ENCODE data around the gene DTNBP1. TPM values are rescaled to one million over a fixed set of nuclear protein-coding genes. Genes with fewer than 3 reads are reported as not detected.

DTNBP1 gene
- polyA plus RNA-seq, 2 of the 4 experiments (the other 2 are of a cell fraction) = 8.4 to 8.7 TPM

- FAIRE-seq (no peak), DNase-seq (ENCODE audit: low read depth in 1 of 2, low spot score in 1 of 2) (no peak), ATAC-seq (no peak)
- Histone ChIP-seq H3K9me3 (no peaks in the 10 kb centered on the region), H3K4me3 (no peak overlapping the region), H3K4me1 (peaks cover 9% of the 10 kb centered on the region), H3K27ac (no peak overlapping the region), H3K4me2 (no peak overlapping the region)
- TF ChIP-seq FOSL2 (IDR thresholded peaks at IDR 0.05) (no peak), FOSL2 (CRISPR knock-in tag; IDR thresholded peaks at IDR 0.05) (peak; percentile 44; the same call in 1 of the 2 replicates), ZC3H11A (IDR thresholded peaks at IDR 0.05) (no peak)
- ChIA-PET CTCF (no interaction called here), POLR2A (no interaction called here)
- 73% methylated on average over 1 of the region's 1 CpG for WGBS (ENCODE audit: missing lambda C conversion rate)
Measured at GRCh38 chr6:15582499-15582898, 80.3 kb downstream of the DTNBP1 start.

GRCh38 chr6:15581751-15582150, 81.1 kb downstream of the DTNBP1 start:
- Histone ChIP-seq H3K4me3 (no peak overlapping the region), H3K27ac (no peak overlapping the region), H3K4me1 (peaks cover 10% of the 10 kb centered on the region), H3K9me3 (no peaks in the 10 kb centered on the region), H3K4me2 (no peak overlapping the region)
- DNase-seq (ENCODE audit: low read depth in 1 of 2, low spot score in 1 of 2) = no peak
- TF ChIP-seq CHD2 (IDR thresholded peaks at IDR 0.05; ENCODE audit: low read length, partially characterized antibody) (no peak), HEYL (CRISPR knock-in tag; IDR thresholded peaks at IDR 0.05) (no peak)
- WGBS (ENCODE audit: missing lambda C conversion rate) = 91% methylated on average over 4 of the region's 4 CpGs
- POLR2A ChIA-PET = no interaction called here
- no peak for ATAC-seq
- FAIRE-seq = no peak
- CTCF ChIA-PET = no interaction called here

DNA sequence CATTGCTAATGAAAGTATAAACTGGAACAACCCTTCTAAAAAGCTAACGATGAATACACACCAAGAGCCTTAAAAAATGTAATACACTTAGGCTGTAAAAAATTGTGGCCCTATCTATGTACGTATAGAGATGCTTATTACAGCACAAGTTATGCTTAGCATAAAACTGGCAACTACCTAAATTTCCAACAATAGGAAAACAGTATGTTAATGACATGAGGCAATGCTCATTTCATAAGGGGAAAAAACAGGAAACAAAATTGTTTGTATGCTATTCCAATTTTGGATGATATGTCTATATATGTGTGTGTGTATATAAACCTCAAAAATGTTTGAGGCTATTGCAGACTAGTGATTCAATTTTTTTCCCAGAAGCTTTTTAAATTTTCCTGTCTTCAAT, 82.5 kb downstream of the DTNBP1 start:
- FAIRE-seq (no peak), DNase-seq (ENCODE audit: low read depth in 1 of 2, low spot score in 1 of 2) (no peak), ATAC-seq (no peak)
- H3K27ac ChIP-seq = no peak overlapping the region
- TF ChIP-seq SMC3 (IDR thresholded peaks at IDR 0.05) (no peak), HOXB13 (CRISPR knock-in tag; IDR thresholded peaks at IDR 0.05; ENCODE audit: low read depth) (no peak), RCOR1 (IDR thresholded peaks at IDR 0.05; ENCODE audit: low read depth, low read length) (no peak), BHLHE40 (IDR thresholded peaks at IDR 0.05; ENCODE audit: low read depth, low read length) (no peak), POLR2AphosphoS2 (conservative IDR thresholded peaks at IDR 0.05; ENCODE audit: low read length) (no peak), TP53 (CRISPR knock-in tag; IDR thresholded peaks at IDR 0.05) (no peak), POLR2A (IDR thresholded peaks at IDR 0.05; ENCODE audit: low read length) (no peak), JUN (IDR thresholded peaks at IDR 0.05) (no peak), CEBPB (IDR thresholded peaks at IDR 0.05) (no peak), GATA3 (IDR thresholded peaks at IDR 0.05; ENCODE audit: borderline replicate concordance) (no peak), KDM5A (IDR thresholded peaks at IDR 0.05) (no peak), EHMT2 (IDR thresholded peaks at IDR 0.05; ENCODE audit: low read depth) (no peak), SREBF2 (IDR thresholded peaks at IDR 0.05) (no peak), FOSL2 (IDR thresholded peaks at IDR 0.05) (no peak), FOSL2 (CRISPR knock-in tag; IDR thresholded peaks at IDR 0.05) (no peak), CBX2 (IDR thresholded peaks at IDR 0.05; ENCODE audit: borderline replicate concordance, low read depth) (no peak), PHF8 (IDR thresholded peaks at IDR 0.05; ENCODE audit: borderline replicate concordance, low read depth) (no peak), BCL3 (IDR thresholded peaks at IDR 0.05) (no peak), ZNF302 (CRISPR knock-in tag; IDR thresholded peaks at IDR 0.05) (no peak), CHD2 (IDR thresholded peaks at IDR 0.05; ENCODE audit: low read length, partially characterized antibody) (no peak), MYC (IDR thresholded peaks at IDR 0.05; ENCODE audit: borderline replicate concordance, low read length) (no peak)
- no peaks in the 10 kb centered on the region for H3K9me3 ChIP-seq
- H3K4me2 ChIP-seq = no peak overlapping the region
- H3K4me3 ChIP-seq = no peak overlapping the region
- peaks cover 10% of the 10 kb centered on the region for H3K4me1 ChIP-seq
- 94% methylated on average over 2 of the region's 2 CpGs for whole genome bisulfite sequencing (ENCODE audit: missing lambda C conversion rate)
- CTCF ChIA-PET = no interaction called here
- POLR2A ChIA-PET = no interaction called here
